Measurements from ENCODE around the gene C17orf114.

C17orf114 gene

DNA sequence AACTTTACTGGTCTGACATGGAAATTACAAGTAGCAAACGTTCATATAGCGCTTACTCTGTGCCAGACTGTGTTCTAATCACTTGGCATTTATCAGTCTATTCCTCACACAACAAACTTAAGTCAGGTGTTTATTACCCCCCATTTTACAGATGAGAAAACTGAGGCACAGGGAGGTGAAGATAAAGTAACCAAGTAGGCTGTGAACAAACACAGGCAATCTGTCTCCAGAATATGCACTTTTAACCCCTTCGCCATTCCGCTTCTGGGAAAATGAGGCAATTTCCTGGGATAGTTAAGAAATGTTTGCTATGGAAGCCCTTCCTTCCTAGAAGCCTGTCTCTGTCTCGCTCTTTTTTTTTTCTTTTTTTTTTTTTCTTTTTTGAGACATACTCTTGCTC is 50.2 kb downstream of the C17orf114 start:
- Mint-ChIP-seq H3K27me3 (peaks cover 26% of the 10 kb centered on the region), H3K4me3 (no peak overlapping the region), H3K9me3 (no peaks in the 10 kb centered on the region), H3K36me3 (ENCODE audit: low read depth) (no peaks in the 10 kb centered on the region), H3K27ac (no peak overlapping the region), H3K4me1 (peaks cover 8% of the 10 kb centered on the region)
- ATAC-seq (no peak), DNase-seq (no peak)
